ENCODE results near the gene SAMD14. TPM values are rescaled to one million over a fixed set of nuclear protein-coding genes. Genes with fewer than 3 reads are reported as not detected.

SAMD14 gene
- total RNA-seq, 1 experiment from 2014 or later, result 0.24 TPM

- no peak for DNase-seq (ENCODE audit: low read depth)
Observed at GRCh38 chr17:50165466-50165865, 35.5 kb upstream of the SAMD14 start.

GRCh38 chr17:50165066-50165465 lies 35.1 kb upstream of the SAMD14 start:
- DNase-seq (ENCODE audit: low read depth), result no peak

GRCh38 chr17:50164697-50164988 lies 34.7 kb upstream of the SAMD14 start:
- DNase-seq (ENCODE audit: low read depth), result no peak

GRCh38 chr17:50163843-50164696 lies 34.1 kb upstream of the SAMD14 start:
- no peak for DNase-seq (ENCODE audit: low read depth)

GRCh38 chr17:50162466-50163254 lies 32.7 kb upstream of the SAMD14 start:
- DNase-seq (ENCODE audit: low read depth), result no peak

GRCh38 chr17:50161911-50162288 lies 31.9 kb upstream of the SAMD14 start:
- no peak for DNase-seq (ENCODE audit: low read depth)

- peak; percentile 82 for DNase-seq (ENCODE audit: low read depth)
Observed at GRCh38 chr17:50161023-50161910, 31.3 kb upstream of the SAMD14 start.

GRCh38 chr17:50157891-50158290 lies 27.9 kb upstream of the SAMD14 start:
- no peak for DNase-seq (ENCODE audit: low read depth)

GRCh38 chr17:50155115-50155819 lies 25.3 kb upstream of the SAMD14 start:
- no peak for DNase-seq (ENCODE audit: low read depth)

- no peak for DNase-seq (ENCODE audit: low read depth)
Observed at GRCh38 chr17:50154604-50155003, 24.6 kb upstream of the SAMD14 start.

GRCh38 chr17:50153650-50154575 lies 24.0 kb upstream of the SAMD14 start:
- peak; percentile 90 for DNase-seq (ENCODE audit: low read depth)

- no peak for DNase-seq (ENCODE audit: low read depth)
Observed at GRCh38 chr17:50152736-50153135, 22.8 kb upstream of the SAMD14 start.

- DNase-seq (ENCODE audit: low read depth), result peak; percentile 89
Observed at GRCh38 chr17:50151937-50152547, 22.1 kb upstream of the SAMD14 start.

- peak; percentile 88 for DNase-seq (ENCODE audit: low read depth)
Observed at GRCh38 chr17:50151041-50151936, 21.3 kb upstream of the SAMD14 start.

GRCh38 chr17:50150354-50151040 lies 20.5 kb upstream of the SAMD14 start, which contains the start of gene PPP1R9B:
Gene PPP1R9B, minus strand, starts transcription at chr17:50150677. Its CDS starts 164 bp downstream, at chr17:50150513.
- no peak for DNase-seq (ENCODE audit: low read depth)

- DNase-seq (ENCODE audit: low read depth), result peak; percentile 68
Observed at GRCh38 chr17:50149417-50150353, 19.7 kb upstream of the SAMD14 start.

- no peak for DNase-seq (ENCODE audit: low read depth)
Observed at GRCh38 chr17:50149091-50149416, 19.1 kb upstream of the SAMD14 start.
